NCI-H1694 (cell line): ENCODE data around the gene TNS3.

Experiments
- DNase-seq: peaks from one replicate; lab custom pipeline; 2025; lab: John Stamatoyannopoulos, UW

Gene TNS3

DNA sequence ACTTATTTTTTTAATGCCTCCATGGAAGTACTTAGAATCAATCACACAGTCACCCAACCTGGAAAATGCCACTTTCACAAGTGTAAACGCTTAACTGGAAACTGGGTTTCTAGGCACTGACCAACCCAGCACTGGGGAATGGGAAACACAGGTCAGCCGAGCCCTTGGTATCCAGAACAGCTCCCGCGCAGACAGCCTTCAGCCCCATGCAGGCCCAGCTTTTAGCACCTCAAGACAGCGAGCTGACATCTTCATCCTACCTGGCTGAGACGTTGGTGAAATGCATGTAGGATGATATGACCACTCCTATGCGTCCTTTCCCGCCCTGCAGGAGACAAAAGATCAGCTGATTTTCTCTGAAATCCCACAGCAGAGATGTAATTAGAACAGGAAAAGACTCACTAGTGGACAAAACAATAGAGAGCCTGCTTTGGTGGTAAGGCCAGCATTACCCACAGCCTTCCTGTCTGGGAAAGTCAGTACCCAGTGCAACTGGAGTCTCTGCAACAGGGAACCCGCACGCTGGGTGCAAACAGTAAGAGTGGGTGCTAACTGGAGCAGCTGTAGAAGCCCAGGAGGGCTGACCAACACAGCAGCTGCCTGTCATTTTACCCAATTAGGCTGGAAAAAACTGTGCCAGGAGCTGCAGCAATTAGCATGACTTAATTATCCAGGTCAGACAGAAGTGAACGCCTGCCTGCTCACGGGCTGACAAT lies 153.7 kb downstream of the TNS3 start:
- peak; percentile 66 for DNase-seq

DNA sequence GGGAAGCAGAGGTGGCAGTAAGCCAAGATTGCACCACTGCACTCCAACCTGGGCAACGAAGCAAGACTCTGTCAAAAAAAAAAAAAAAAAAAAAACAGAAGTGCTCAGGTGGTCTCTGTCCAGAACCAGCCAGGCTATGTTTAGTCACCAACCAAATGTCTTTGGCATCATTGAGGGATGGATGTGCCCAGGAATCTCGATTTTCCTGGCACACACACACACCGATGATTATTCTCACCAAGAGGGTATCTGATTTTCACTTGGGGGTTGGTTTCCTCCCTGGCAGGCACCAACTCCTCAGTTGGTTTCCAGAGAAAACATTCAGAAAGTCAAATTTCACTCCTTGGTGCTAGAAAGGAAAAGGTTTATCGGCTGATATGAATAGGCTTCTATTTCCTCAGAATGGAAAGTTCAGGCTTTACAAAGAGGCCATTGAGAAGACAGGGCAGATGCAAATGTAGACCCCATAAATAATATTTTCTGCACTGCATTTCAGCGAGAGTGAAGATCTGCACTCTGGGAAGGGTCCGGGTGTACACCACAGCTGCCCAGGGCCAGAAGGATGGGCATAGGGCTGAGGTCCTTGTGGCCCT lies 154.8 kb downstream of the TNS3 start:
- DNase-seq = no peak

DNA sequence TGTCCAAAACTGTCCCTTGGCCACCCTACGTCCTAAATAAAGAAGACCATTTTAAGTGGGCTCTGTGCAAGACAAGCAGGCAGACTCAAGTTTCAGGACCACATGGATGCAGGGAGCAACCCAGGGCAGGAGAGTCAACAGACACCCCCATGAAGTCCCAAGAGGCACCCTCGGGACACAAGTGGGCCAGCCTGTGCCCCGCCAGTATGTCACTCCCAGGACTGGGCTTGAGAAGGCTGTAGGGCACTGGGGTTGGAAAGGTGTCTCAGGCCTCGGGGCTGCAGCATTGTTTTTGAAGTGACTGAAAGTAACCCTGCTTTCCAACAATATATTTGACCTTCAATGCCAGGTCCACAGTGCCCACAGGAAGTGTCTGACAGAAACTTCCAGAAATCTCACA lies 157.4 kb downstream of the TNS3 start:
- DNase-seq = no peak

DNA sequence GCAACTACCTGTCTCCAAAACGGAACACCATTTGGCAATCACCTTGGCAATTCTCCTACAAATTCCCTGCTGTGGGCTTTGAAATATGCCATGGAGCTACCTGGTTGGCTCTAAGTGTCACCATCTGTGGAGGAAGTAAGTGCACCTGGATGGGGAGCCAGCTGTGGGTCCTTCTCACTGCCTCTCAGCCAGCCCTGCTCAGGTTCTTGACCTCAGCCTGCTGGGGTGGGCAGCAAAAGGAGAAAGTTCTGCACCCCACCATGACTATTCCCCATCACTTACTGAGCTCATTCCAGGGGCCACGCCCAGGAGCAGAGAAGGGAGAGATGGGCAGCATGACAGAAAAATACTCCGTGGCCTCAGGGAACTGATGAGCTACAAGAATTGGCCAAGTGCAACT lies 158.7 kb downstream of the TNS3 start:
- DNase-seq = no peak

- peak; percentile 47 for DNase-seq
Observed at GRCh38 chr7:47422611-47423010, 159.3 kb downstream of the TNS3 start.

DNA sequence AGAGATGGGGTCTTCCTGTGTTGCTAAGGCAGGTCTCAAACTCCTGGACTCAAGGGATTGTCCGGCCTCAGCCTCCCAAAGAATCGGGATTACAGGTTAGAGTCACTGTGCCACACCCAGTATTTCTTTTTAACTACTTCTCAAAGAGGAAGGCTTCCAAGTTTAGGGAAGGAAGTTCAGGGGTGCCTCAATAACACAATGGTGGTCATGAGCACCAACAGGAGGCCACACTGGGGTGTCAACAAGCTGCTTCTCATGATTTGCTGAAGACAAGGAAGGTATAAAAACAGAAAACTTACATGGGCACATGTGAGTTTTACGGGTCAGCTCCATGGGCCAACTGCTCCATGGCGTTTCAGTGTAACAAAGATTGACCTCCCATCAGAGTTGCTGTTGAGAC lies 160.5 kb downstream of the TNS3 start:
- DNase-seq = no peak

- DNase-seq = peak; percentile 81
Observed at GRCh38 chr7:47420122-47420780, 161.7 kb downstream of the TNS3 start.

GRCh38 chr7:47419471-47419870 lies 162.4 kb downstream of the TNS3 start:
- DNase-seq = no peak

GRCh38 chr7:47418601-47419309 lies 163.2 kb downstream of the TNS3 start:
- DNase-seq = no peak

DNA sequence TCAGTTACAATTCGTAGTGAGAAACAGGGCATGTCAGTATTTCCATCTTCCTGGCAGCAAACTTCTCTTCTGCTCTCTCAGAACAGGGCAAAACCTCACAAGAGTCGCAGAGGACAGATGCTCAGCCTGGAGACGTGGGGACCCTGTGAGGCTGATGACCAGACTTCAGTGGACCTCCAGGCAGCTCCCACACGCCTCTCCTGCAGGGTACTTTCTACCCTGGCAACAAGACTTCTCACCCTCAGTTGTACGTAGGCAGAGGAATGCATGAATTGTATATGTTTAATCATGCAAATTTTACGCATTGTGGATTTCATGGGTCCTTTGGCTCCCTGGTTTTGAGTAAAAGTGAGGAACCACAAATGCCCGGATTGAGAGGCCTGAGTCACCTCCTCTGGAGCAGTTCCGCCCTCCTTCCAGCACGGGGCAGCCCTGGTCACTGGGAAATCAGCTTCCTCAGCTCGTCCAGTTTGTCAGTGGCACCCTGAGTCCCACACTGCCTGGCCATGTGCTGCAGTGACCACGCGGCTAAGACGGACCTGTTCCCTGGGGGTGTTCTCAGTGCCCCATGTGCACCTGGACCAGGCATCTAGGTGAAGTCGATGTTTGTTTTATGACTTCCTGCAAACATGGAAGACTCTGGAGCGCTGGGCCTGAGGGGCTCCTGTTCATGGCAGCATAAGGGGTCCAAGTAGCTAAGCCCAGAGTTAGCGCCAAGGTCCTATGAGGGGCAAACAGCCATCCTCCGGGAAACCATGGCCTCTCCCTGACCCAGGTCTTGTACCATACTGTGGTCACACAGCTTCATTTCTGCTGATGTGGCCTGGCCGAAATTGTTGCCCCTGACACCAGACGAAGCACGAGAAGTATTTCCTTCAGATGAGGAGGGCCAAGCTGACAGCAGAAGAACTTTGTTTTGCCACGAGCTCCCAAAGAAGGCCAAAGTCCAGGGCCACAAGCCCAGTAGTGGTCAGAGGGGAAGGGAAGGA lies 165.1 kb downstream of the TNS3 start:
- no peak for DNase-seq

GRCh38 chr7:47415318-47416212 lies 166.3 kb downstream of the TNS3 start:
- DNase-seq = no peak

- DNase-seq = no peak
Observed at GRCh38 chr7:47414342-47415317, 167.3 kb downstream of the TNS3 start.

- no peak for DNase-seq
Observed at GRCh38 chr7:47413526-47414341, 168.2 kb downstream of the TNS3 start.

GRCh38 chr7:47411901-47412300 lies 170.0 kb downstream of the TNS3 start:
- no peak for DNase-seq

- no peak for DNase-seq
Observed at GRCh38 chr7:47411281-47411869, 170.5 kb downstream of the TNS3 start.

GRCh38 chr7:47408675-47409074 lies 173.2 kb downstream of the TNS3 start:
- DNase-seq = no peak

- no peak for DNase-seq
Observed at GRCh38 chr7:47407821-47408674, 173.9 kb downstream of the TNS3 start.
